Activated CD8-positive, alpha-beta memory T cell treated with anti-CD3 and anti-CD28 coated beads for 24 hours (primary cell): ENCODE measurements around the gene ST7.
"Not testable (repeated sequence)": the region's sequence is repeated elsewhere in the genome, so short reads cannot be mapped to it uniquely, and the experiment has no call there.

Experiments used
- DNase-seq: peaks from one replicate; pipeline ENCODE4 v3.0.0-alpha.2; 2020

The ST7 gene

DNA sequence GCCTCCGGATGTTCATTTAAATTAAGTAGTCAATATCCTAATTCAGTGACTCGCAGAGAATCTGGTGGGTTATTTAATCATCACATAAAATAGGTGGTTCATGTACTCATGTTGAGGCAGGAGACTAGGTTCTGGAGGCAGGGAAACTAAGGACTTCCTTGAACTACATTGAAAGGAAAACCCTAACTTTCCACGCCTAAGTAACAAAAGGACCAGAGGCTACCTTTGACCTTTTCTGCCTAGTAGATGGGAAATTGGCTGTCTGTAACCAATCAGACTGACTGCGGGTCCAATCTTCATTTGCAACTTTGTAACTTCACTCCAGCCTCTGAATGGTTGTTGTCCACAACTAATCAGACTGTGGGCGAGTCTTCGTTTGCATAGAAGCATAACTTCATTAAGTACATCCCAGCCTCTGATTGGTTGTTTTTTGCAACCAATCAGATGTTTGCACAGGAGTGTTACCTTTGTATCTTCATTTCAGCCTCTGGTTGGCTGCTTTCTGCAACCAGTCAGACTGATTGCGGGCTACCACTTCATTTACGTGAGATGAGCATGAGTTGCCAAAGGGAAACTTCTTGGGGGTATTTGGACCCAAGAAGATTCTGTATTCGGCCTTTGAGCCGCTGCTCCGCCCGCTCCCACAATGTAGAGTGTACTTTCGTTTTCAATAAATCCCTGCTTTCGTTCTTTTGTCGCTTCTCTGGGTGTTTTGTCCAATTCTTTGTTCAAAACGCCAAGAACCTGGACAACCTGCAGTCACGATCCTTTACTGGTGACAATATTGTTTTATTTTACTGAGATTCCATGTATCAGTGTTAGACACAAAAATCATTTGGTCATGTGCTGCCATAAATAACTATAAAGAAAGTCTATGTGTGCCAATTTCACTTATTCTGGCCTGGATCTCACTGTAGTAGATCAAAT, 1.7 kb upstream of the ST7 start:
- DNase-seq, result no peak

DNA sequence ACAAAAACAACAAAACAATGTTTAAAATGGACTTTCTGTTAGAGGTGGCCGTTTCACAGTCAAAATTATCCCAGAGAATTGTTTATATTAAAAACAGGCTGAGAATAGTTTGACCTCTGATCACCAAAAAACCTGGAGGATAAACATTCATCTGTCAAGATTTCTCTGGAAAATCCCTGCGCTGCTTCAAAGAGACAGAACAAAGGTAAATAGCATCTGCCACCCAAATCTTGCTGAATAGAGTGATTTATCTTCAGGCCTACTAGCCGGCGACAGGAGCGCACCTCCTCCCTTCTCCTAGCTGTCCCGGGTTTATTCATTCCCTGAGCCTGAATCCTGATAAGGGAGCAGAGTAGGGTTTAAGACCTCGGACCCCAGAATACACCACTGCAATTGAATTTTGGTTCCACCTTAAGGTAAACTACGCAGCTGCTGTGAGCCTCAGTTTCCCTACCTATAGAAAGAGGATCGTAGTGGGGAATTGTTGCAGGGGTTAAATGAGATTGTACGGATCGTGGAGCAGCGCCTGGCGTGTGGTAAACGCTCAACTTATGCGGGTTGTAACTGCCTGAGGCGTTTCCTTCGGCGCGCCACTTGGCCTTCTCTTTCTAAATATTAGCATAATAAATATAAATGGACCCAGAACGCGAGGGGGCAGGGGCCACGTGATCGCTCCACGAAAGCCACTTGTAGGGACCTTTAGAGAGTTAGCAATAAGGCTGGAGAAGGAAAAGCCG, 498 bp upstream of the ST7 start:
- no peak for DNase-seq

DNA sequence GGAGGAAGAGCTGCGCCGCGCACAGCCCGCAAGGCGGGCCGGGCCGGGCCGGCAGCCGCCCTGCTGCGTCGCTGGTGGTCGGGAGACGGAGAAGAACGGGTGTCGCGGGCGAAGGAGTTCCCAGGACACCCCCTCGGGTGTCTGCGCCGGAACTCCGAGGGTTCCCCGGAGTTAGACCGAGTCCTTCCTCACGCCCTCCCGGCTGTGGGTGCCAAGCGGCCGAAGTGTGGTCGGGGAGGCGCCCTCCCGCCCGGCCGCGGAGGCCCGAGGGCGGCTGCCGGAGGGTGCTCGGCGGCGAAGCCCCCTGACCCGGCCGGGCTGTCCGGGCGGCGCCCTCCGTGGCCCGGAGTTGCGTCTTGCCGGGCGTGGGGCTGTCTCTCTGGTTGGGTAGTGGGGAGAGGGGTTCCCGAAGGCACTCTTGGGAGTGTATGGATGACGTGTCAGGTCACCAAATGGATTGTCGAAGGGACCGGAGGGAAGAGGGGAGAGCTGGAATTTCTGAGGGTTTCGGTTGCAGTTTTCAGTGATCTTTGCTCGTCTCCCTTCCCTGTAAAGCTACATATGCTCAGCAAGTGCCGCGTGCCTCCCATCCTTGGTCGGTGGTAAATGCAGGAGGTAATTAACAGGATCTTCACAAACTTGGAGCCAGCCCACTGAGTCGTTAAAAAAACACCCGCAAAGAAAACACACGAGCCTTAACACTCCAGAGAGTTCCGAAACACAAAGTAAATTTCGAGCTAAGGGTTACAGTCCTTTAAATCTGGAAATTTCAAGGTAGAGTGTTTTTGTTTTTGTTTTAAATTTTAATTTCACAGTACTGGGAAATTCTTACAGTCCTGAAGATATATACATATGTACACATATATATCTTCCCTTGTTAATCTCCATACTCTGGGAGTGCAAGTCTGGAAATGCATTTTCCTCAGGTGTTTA, 871 bp downstream of the ST7 start:
- peak; percentile 83 for DNase-seq

DNA sequence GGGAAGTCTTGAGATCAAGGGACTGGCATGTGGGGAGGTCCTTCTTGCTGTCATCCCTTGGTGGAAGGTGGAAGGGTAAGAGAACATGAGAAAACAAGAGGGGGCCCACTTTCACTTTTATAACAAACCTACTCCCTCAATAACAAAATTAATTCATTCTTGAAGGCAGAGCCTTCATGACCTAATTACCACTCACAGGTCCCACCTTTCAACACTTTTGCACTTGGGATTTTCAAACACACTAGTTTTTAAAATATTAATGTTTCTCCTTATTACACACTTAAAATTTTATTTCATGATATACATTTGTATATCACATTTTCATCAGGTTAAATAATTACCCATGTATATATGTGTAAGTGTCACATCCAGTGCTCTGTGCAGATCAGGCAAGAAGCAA, 2.0 kb downstream of the ST7 start:
- DNase-seq, result no peak

DNA sequence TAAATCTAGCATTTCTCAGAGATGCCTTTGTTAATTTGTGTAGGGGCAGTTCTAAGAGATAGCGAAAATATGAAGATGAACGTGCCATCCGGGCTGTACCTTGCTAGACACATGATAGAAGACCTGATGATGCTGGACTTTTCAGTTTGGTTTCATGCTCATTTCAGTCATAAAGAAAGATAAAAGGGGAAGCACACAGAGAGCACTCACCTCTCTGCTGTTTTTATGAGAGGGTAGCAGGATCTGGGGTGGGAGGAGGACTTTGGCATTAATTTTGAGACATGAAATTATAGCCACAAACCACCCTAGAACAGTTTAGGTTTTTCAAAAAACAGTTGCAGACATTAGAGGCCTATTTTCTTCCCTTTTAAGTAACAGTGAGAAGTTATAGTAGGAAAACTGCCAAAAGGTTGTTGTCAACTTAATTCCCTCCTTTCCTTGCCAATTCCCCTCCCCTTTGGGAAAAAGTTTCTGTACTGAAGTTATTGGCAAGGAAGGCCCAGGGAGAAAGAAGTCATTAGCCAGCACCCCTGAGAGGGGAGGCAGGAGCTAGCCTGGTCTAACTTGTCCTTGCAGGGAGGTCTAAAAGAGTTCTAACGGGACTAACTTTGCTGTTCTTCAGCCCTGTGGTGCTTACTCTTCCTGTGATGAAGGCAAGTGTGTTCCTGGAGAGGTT, 2.6 kb downstream of the ST7 start:
- DNase-seq, result no peak

DNA sequence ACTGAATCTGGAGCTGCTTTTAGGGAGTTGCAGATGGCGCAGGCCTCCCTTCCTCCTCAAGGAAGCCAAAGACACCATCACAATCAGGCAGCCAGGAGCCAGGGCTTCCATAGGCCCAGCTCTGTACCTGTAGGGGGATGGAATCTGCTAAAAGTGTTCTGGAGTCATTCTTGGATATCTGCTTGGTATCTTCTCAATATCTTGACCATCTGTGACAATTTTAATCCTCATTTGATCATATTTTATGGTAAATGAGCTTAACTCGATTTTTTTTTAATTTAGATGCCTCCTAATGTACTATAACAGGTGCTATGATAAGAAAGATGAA, 3.1 kb downstream of the ST7 start:
- no peak for DNase-seq

DNA sequence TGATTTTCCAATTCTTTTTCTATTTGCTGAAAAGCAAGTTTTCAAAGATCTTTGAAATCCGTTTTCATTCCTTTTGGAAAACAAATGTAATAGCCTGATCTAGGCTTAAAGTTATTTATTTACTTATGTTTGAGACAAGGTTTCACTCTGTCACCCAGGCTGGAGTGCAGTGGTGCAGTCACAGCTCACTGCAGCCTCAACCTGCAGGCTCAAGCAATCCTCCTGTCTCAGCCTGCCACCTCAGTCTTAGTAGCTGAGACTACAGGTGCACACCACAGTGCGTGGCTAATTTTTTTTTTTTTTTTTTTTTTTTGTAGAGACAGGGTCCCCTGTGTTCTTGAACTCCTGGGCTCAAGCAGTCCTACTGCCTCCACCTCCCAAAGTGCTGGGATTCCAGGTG, 4.6 kb downstream of the ST7 start:
- no peak for DNase-seq

DNA sequence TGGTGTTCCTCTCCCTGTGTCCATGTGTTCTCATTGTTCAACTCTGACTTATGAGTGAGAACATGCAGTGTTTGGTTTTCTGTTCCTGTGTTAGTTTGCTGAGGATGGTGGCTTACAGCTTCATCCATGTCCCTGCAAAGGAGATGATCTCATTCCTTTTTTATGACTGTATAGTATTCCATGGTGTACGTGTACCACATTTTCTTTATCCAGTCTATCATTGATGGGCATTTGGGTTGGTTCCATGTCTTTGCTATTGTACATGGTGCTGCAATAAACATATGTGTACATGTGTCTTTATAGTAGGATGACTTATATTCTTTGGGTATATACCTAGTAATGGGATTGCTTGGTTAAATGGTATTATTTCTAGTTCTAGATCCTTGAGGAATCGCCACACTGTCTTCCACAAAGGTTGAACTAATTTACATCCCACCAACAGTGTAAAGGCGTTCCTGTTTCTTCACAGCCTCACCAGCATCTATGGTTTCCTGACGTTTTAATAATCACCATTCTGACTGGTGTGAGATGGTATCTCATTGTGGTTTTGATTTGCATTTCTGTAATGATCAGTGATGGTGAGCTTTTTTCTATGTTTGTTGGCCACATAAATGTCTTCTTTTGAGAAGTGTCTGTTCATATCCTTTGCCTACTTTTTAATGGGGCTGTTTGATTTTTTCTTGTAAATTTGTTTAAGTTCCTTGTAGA, 8.8 kb downstream of the ST7 start:
- not testable (repeated sequence) for DNase-seq

DNA sequence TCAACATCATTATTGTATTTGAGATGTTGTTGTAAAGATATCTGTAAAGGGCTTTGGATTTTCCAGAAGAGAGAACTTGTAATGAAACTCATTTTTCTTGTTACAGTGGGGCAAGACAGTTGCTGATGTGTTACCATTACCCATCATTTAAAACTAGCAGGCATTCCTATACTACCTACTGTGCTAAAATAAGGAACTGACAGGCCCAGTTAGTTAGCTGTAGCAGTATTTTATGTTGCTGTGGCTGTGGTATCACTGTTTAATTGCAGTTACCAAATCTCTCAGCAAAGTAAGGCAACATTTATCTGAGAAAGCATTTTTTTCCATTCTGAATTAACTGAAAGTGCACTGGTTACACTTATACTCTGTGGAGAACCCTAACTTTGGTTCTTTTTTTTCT, 9.9 kb downstream of the ST7 start:
- no peak for DNase-seq

DNA sequence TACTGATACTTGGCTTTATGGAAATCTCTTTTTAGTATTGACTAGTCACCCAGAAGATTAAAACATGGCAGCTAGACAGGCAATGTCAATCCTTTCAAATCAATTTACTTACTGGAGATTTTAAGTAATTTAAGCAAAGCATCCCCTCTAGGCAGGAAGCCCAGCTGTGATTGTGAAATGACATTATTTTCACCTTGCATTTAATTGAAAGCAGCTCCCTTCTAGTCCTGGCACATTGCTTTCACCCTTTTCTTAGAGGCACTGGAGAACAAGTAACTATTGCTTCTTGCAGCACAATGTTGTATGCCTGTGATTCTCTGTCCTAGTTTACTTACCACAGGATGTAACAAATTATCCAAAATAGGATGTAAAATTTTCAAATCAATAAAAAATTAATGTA, 13.3 kb downstream of the ST7 start:
- no peak for DNase-seq

DNA sequence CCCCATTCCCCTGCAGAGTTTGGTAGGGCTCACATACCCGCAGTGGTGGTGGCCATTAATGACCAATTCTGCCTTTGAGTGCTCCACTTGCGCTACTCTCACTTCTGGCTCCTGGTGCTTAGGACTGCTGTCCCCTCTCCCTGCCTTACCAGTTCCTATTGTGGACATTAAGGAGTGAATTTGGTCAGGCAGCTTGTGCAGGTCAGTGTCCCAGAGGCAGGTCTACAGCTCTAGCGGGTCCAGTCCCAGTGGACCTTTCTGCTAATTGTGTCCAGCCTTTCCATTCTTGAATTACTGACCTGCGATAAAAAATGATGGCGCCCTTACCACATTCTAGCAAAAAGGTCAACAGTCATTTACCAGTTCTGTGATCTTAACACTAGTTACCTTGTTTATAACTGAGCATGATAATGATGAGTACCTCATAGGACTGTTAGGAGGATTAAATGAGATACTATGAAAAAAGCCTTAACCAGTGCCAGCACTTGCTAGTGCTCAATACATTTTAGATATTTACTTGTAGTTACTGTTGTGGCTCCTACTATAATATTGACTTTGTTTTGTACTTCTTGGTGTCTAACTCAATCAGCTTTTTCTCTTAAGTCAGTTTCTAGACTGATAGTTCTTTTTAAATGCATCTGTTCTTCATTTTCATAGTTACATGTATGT, 14.1 kb downstream of the ST7 start:
- DNase-seq, result no peak

DNA sequence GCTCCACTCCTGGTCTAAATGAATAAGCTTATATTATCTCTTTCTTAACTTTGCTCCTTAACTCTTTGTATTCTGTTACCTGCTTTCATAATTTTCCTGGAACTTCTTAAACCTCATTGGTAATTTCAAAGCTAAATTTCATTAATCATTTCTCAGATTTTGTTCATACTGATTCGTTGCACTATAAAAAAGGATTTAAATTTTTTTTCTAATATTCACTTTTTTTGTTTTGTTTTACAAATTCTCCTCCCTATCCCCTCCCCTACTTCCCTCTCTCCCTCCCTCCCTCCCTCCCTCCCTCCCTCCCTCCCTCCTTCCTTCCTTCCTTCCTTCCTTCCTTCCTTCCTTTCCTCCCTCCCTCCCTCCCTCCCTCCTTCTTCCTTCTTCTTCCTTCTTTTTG, 14.7 kb downstream of the ST7 start:
- no peak for DNase-seq

DNA sequence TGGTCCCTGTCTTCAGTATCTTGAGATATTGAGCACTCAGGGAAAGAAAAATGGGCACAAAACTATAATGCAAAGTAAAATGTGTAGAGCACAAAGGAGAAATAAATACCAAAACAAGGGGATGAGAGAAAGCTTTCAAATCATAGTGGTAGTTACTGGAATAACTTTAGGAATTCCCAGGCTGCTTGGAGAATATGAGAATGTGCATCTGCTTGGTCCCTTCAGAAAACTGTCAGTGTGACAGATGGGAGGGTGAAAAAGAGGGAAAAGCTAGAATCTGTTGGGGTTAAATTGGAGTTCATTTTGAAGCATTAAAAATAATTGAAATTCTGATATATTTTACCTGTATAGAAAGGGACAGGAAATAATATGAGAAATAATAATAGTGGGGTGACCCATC, 15.3 kb downstream of the ST7 start:
- no peak for DNase-seq

DNA sequence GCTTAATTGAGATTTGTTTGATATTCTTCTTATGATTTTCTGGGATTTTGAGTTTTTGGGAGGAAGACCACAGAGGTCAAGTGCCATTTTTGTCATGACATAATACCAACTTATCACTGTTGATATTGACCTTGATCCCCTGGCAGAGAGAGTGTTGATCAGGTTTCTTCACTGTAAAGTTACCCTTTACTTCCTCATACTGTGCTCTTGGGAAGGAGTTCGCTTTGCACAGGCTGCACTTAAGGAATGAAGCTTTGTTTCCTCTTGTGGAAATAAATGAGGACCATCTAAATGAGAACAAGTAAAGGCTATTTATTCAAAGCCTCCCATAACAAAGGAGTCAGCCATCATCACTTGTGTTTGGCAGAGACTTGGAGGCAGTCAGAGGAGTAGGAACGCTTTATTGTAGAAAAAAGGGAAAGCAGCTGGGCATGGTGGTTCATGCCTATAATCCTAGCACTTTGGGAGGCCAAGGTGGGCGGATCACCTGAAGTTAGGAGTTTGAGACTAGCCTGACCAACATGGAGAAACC, 16.1 kb downstream of the ST7 start:
- DNase-seq, result no peak

DNA sequence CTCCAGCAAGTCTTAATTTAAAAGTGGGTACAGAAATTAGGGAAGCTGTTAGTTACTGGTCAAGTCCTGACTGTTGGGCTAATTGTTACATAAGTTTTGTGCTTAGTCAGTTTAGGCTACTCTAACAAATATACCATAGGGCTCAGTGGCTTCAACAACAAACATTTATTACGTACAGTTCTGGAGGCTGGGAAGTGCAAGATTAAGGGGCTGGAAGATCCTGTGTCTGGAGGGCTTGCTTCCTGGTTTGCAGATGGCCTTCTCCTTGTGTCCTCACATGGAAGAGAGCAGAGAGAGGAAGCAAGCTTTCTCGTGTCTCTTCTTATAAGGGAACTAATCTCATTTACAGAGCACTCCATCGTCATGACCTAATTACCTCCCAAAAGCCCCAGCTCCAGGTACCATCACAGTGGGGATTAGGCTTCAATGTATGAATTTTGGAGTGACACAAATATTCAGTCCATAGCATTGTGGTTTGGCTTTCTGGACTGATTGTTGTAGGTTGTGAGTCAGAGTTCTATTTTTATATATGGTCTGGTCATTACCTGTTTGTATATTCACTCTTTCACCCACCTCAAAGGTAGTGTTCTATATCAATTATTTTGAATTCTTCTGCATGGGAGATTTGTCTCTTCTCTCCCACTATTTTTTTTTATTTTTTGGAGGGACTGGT, 17.1 kb downstream of the ST7 start:
- no peak for DNase-seq

DNA sequence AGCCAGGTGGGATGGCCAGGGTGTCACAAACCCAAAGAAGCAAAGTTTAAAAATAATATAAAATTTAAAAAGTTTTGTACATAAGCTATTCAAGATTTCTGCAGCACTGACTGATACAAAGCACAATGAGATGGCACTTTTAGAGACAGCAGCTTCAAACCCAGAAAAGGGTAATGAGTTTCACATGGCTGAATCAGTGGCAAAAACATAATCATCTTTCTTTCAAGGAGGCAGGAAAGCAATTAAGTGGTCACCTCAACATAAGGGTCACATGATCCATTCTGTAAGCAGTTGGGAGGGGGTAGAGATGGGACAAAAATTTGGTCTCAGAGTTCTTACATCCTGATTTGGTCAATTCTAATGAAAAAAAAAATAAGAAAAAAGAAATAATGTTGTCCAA, 17.9 kb downstream of the ST7 start:
- DNase-seq, result not testable (repeated sequence)

DNA sequence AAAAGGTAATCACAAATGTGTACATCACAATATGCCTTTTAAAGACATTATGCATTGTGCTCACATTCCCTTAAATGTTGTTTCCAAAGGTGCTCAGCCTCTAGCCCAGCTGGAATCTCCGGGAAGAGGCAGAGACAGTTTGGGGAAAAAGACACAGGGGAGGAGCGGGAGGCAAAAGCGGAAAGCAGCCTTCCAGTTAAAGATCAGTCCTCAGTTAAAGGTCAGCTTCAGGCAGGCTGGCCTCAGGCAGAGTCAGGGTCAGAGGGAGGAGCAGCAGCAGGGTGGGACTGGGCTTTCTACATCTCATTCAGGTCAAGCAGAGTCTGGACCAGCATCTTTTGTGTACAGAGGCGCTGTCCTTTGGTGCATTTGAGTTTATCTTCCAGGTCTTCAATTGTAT, 18.6 kb downstream of the ST7 start:
- DNase-seq, result no peak

DNA sequence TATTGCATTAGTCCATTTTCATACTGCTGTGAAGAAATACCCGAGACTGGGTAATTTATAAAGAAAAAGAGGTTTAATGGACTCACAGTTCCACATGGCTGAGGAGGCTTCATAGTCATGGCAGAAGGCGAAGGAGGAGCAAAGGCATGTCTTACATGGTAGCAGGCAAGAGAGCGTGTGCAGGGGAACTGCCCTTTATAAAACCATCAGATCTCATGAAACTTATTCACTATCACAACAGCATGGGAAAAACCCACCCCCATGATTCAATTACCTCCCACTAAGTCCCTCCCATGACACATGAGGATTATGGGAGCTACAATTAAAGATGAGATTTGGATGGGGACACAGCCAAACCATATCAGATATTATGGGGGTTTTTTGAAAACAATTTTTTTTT, 21.7 kb downstream of the ST7 start:
- not testable (repeated sequence) for DNase-seq

DNA sequence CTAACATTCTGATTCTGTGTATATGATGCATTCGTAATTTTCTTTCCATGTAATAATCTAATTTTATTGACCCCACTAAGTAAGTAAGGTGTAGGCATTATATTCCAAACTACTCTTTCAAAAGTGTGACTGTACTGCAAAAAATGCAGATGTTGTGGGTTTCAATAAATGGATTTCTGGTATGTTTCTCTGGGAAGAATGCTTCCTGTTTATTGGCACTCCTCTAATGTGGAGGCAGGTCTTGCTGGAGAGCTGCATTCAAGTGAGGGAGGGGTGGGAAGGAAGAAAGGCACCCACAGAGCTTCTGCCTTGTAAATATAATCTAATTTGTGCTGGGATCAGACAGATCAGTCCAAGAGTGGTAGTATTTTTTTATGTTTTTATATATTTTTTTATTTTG, 23.9 kb downstream of the ST7 start:
- no peak for DNase-seq

DNA sequence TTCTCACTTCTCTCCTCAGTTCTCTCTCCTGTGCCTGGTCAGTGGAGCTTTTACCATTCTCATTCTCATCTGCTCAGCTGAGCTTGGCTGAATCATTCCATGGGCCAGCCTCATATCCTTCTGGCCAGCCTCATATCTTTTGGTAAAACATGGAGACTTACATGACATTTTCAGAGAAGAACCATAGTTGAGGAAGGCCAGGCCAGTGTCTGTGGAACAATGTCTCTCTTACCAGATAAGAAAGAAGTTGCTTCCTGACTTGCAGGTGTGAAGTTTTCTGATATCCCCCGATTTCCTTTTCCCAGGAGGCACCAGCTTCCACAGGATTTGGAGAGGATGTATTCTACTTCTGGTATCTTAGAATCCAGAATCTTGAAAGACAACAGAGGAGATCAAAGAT, 24.7 kb downstream of the ST7 start:
- DNase-seq, result no peak

DNA sequence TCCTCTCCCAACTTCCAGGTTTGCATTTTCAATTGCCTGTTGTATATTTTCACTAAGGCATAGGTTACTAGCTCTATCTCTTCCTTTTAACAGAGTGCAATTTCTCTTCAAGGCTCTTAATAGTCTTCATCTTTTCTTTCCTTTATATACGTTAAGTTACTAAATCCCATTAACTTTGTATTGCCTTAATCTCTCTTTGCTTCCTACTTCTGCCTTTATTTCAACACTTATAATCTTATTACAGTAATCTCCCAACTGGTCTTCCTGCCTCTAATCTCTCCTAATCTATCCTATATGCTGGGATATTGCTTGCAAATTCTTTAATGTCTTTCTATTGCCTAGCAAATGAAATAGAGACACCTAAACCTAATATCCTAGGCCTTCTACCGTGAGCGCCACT, 26.1 kb downstream of the ST7 start:
- DNase-seq, result no peak
